Stimulated activated CD4-positive, alpha-beta T cell treated with anti-CD3 and anti-CD28 coated beads, Interleukin-4, amount 100 ng/mL, for 4 hours (primary cell): ENCODE results near the gene DEFB113.

Experiments
- DNase-seq, 2 experiments: peaks; one replicate each; pipeline ENCODE4 v3.0.0-alpha.2; 2020

DEFB113 gene

DNA sequence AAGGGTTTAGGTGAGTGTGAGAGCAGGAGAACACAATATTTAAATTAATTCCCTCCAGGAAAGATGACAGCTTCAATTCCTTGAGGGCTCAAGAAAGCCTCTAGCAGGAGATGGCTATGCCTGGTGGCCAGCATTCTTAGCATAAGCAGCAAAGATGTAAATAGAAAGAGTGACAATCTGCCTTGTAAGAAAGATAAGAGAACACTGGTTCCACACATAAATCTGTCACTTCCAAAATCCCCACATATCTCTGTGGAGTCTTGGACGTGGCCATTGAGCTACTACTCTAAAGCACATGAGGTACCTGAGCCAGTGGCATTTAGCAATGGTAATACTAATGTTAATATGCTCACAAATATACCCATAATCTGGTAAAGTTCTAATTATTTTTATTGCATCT is 34.7 kb downstream of the DEFB113 start:
- DNase-seq = no peak

GRCh38 chr6:49933526-49933925 is 35.9 kb downstream of the DEFB113 start:
- DNase-seq = no peak

GRCh38 chr6:49929340-49929739 is 40.1 kb downstream of the DEFB113 start:
- no peak for DNase-seq

DNA sequence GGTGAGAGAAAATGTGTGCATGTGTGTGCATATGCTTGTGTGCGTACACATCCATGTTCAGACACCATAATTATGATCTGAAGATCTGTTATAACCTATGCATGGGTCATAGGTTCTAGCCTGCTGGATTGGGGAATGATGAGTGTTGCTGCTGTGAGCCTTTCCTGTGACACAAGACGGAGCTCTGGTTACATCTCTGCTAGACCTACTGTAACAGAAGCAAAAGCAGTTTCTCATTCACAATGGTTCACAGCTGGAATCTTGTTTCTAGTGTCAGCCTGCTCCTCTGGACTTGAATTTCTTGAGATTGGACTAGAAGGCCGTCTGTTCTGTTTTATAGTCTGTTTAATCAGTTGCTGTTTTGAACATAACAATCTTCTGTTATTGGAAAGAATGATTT is 45.6 kb downstream of the DEFB113 start:
- DNase-seq = no peak

DNA sequence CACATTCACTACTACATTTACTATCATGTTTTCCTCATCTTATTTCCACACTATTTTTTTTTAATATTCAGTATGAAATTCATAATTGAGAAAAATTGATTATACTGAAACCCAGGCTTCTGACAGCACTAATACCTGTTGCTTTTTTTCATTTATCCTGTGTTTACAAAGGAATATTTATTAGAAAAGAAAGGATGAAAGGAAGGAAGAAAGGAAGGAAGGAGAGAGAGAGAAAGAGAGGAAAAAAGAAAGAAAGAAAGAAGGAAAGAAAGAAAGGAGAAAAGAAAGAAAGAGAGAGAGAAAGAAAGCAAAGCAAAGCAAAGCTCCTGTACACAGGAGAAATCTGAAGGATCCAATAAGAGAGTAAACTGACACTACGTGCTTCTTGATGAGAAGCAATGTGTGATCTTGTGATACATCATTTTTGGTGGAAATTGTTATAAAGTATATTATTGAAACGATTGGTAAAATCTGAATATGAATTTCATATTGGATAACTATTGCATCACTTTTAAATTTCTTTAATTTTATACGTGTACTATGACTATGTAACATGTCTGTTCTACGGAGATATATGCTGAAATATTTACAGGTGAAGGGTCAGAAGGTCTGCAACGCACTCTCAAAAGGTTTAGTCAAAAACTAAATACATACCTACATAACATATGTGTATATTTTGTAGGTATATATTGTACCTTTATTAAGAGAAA is 49.3 kb downstream of the DEFB113 start:
- DNase-seq = no peak

GRCh38 chr6:49919261-49919660 is 50.2 kb downstream of the DEFB113 start:
- no peak for DNase-seq

DNA sequence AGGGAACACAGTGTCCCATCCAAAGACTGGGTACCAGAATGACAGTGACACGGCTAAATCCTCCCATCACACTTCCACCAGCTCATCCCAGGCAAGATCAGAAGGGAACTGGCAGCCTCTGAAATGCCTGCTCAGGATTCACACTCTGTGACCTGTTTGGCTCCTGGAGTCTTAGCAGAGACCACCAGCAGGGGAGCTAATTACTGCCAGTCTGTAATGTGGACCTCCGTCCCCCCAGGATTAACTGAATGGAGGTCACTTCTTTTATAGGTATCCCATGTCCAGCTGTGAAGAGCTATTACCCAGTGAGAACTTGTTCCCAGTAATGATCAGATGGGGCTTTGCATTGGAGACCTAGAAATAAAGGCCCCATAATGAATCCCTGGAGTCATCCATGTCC is 50.6 kb downstream of the DEFB113 start:
- no peak for DNase-seq
